Thyroid gland (tissue), 4 donors: ENCODE data around the gene PTP4A1. TPM values are rescaled to one million over a fixed set of nuclear protein-coding genes. Genes with fewer than 3 reads are reported as not detected.

ENCODE experiments used
- DNase-seq, 2 donors: peaks; one replicate each; pipeline ENCODE4 v3.0.0-alpha.2; 2019
- H3K27ac ChIP-seq, 3 donors: fragments of 200-600 bp; sonication (generic); 1 replicate in 2 of 3; 2 replicates in 1 of 3; pipeline ENCODE4 v1.5.1; 2016 to 2019; ENCODE audit warnings: mild to moderate bottlenecking in 1 of 3, moderate library complexity in 1 of 3
- H3K27me3 ChIP-seq: fragments of 200-600 bp; sonication (generic); one replicate; pipeline ENCODE4 v1.5.1; 2019
- H3K36me3 ChIP-seq, 2 donors: fragments of 200-600 bp; sonication (generic); one replicate each; pipeline ENCODE4 v1.5.1; 2016 to 2019
- H3K4me1 ChIP-seq, 2 donors: fragments of 200-600 bp; sonication (generic); one replicate each; pipeline ENCODE4 v1.5.1; 2017 to 2019
- H3K4me3 ChIP-seq, 3 donors: fragments of 200-600 bp; sonication (generic); replicated peaks in 1 of 3; 1 replicate in 2 of 3; 2 replicates in 1 of 3; pipeline ENCODE4 v1.5.1; 2016; ENCODE audit warnings: mild to moderate bottlenecking in 1 of 3
- H3K9me3 ChIP-seq: fragments of 200-600 bp; sonication (generic); one replicate; pipeline ENCODE4 v1.5.1; 2017
- CTCF ChIP-seq, 6 experiments: fragments of 200-600 bp in 3 of 6; fragments of 450-650 bp in 3 of 6; sonication (generic) in 3 of 6; IDR thresholded peaks; one replicate each; pipeline ENCODE4 v1.5.1; 2016 to 2019; ENCODE audit warnings: antibody characterized with exemption in 6 of 6, mild to moderate bottlenecking in 2 of 6, inconsistent platforms in 1 of 6, moderate library complexity in 1 of 6
- POLR2A ChIP-seq, 2 donors: fragments of 450-650 bp; IDR thresholded peaks; one replicate each; pipeline ENCODE4 v1.6.1; 2017; ENCODE audit warnings: antibody characterized with exemption in 2 of 2, mild to moderate bottlenecking in 2 of 2, moderate library complexity in 1 of 2
- WGBS, 2 donors: methylation state at CpG; one replicate each; pipeline ENCODE4 v1.1.5; 2017; 5-methylcytosine and 5-hydroxymethylcytosine counted together
- intact Hi-C: fragments of 100-400 bp; cut with DNase I; formaldehyde crosslinking; loops from one replicate; pipeline ENCODE4 v1.15.1; 2023
- total RNA-seq, 4 donors: library from RNA; depleted of rRNA; stranded (reverse); fragments of >200 nt; gene quantifications; one replicate each; pipeline ENCODE4 v1.2.3, GENCODE V29; 2016

The PTP4A1 gene
- total RNA-seq, 4 donors from 2014 or later, result 28.3 to 56.8 (median 33.2) TPM

DNA sequence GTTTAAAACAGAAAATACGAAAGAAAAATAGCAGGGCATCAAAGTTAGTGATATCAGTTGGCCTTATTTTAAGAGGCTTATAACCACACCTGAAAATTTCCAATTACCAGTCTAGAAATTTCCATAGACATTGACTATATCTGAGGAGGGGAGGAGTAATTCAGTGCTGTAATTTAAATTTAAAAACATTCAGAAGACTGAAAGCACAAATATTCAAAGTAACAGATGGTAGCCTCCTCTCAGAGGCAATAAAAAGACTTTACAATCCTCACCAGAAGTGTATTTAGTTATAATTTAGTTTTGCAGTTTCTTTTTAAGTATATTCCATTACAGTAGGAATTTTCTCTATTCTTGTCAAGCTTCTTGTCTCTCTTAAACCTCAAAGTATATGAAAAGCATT, 18.4 kb upstream of the PTP4A1 start:
- intact Hi-C loops, result no loop called here
- no peak for DNase-seq
- WGBS, 2 donors, result 83 to 88% methylated on average over 1 of the region's 1 CpG
- H3K4me3 ChIP-seq, result no peak overlapping the region
- no peaks in the 10 kb centered on the region for H3K4me1 ChIP-seq
- H3K27me3 ChIP-seq, result no peaks in the 10 kb centered on the region
- no peak for TF ChIP-seq CTCF (IDR thresholded peaks at IDR 0.05)
- TF ChIP-seq POLR2A (IDR thresholded peaks at IDR 0.05), result no peak
- no peaks in the 10 kb centered on the region for H3K9me3 ChIP-seq
- no peak overlapping the region for H3K27ac ChIP-seq
- H3K36me3 ChIP-seq, result no peaks in the 10 kb centered on the region

GRCh38 chr6:63554782-63555181, 17.5 kb upstream of the PTP4A1 start:
- Histone ChIP-seq H3K36me3 (no peaks in the 10 kb centered on the region), H3K4me1 (no peaks in the 10 kb centered on the region), H3K4me3 (no peak overlapping the region), H3K27ac (no peak overlapping the region), H3K9me3 (no peaks in the 10 kb centered on the region), H3K27me3 (no peaks in the 10 kb centered on the region)
- intact Hi-C loops, result no loop called here
- no peak for DNase-seq
- TF ChIP-seq CTCF (IDR thresholded peaks at IDR 0.05) (no peak), POLR2A (IDR thresholded peaks at IDR 0.05) (no peak)
- 92 to 95% methylated on average over 1 of the region's 1 CpG for WGBS, 2 donors

GRCh38 chr6:63556369-63556768, 15.9 kb upstream of the PTP4A1 start:
- DNase-seq, result no peak
- WGBS, 2 donors, result 92 to 93% methylated on average over 4 of the region's 4 CpGs
- Histone ChIP-seq H3K27me3 (no peaks in the 10 kb centered on the region), H3K36me3 (no peaks in the 10 kb centered on the region), H3K9me3 (no peaks in the 10 kb centered on the region), H3K4me1 (no peaks in the 10 kb centered on the region), H3K4me3 (no peak overlapping the region), H3K27ac (no peak overlapping the region)
- TF ChIP-seq POLR2A (IDR thresholded peaks at IDR 0.05) (no peak), CTCF (IDR thresholded peaks at IDR 0.05) (no peak)
- intact Hi-C loops, result no loop called here

GRCh38 chr6:63558278-63558677, 14.0 kb upstream of the PTP4A1 start:
- H3K4me1 ChIP-seq, result no peaks in the 10 kb centered on the region
- DNase-seq, result no peak
- intact Hi-C loops, result no loop called here

DNA sequence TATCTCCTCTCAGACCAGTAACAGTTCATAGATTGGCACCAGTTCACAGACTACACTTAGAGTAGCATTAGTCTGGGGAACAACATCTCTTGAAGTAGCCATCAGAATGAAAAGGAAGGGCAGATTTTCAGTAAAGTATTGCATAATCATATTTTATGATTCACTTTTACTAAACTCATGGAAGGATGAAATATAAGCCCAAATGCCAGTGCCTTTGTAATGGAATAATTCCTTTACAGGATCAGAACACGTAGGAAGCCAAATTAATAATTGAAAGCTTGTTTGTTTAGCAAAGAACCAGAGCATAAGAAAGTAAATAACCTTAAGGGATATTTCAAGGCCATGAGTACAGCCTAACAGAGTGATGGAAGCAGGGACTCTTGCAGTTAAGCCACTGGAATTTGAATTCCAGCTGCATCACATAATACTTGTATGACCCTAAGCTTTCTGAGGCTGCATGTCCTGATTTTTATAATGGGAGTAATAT, 11.4 kb upstream of the PTP4A1 start:
- WGBS, 2 donors, result 81 to 84% methylated on average over 1 of the region's 1 CpG
- no peak for TF ChIP-seq POLR2A (IDR thresholded peaks at IDR 0.05)
- TF ChIP-seq CTCF (IDR thresholded peaks at IDR 0.05), result no peak
- H3K9me3 ChIP-seq, result no peaks in the 10 kb centered on the region
- intact Hi-C loops, result no loop called here
- no peaks in the 10 kb centered on the region for H3K27me3 ChIP-seq
- H3K27ac ChIP-seq, result no peak overlapping the region
- H3K4me3 ChIP-seq, result no peak overlapping the region
- DNase-seq, result no peak
- no peaks in the 10 kb centered on the region for H3K4me1 ChIP-seq
- no peaks in the 10 kb centered on the region for H3K36me3 ChIP-seq

More at GRCh38 chr6:63558278-63558677, 14.0 kb upstream of the PTP4A1 start:
- Histone ChIP-seq H3K4me3 (no peak overlapping the region), H3K36me3 (no peaks in the 10 kb centered on the region), H3K27me3 (no peaks in the 10 kb centered on the region), H3K9me3 (no peaks in the 10 kb centered on the region), H3K27ac (no peak overlapping the region)
- no peak for TF ChIP-seq POLR2A (IDR thresholded peaks at IDR 0.05)
- TF ChIP-seq CTCF (IDR thresholded peaks at IDR 0.05), result no peak
